Measurements from ENCODE around the gene ZNF587B.
A peak's percentile ranks its signal among the peaks of the same experiment; 100 is the strongest.
"Not testable (repeated sequence)": the region's sequence is repeated elsewhere in the genome, so short reads cannot be mapped to it uniquely, and the experiment has no call there.

The ZNF587B gene

DNA sequence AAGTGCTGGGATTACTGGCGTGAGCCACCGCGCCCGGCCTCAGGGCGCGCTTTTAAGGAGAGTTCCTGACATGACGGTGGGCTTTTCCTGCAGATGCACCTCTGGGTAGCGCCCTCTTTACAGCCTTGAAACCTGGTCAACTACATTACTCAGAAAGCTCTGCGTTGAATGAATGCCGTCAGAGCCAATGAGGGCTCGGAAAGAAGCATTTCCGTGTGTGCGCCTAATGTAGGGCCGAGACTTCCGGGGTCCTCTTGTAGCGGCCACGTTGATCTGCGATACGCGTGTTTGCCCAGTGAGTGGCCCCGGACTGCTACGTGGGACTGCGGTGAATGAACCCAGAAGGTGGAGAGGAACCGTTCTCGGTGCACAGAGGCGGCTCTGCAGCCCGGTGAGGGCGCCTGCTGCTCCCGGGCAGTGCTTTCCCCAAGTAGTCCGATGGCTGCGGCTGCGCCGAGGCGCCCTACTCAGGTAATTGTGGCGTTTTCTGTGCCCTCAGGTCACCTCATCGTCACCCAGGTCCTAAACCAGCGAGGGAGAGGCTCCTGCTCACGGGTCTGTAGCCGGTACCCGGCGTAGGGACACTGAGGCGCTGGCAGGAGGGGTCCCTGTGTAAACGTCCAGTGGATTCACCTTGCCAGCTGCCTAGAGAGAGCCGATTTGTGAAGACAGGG lies 10.5 kb upstream of the ZNF587B start:
- peak; percentile 84 for DNase-seq (ENCODE audit: low spot score)

DNA sequence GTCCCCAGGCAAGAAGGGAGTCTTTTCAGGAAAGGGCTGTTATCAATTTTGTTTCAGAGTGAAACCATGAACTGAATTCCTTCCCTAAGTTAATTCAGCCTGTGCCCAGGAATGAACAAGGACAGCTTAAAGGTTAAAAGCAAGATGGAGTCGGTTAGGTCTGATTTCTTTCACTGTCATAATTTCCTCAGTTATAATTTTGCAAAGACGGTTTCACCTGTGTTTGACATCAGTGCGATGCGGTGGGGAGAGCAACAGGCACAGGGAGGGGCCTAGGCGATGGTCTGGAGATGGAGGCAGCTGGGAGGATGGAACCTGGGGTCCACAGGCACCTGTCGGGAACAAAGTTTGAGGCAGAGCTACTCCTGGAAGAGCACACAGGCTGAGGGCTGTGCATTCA lies 9.5 kb upstream of the ZNF587B start:
- no peak for DNase-seq (ENCODE audit: low spot score)

DNA sequence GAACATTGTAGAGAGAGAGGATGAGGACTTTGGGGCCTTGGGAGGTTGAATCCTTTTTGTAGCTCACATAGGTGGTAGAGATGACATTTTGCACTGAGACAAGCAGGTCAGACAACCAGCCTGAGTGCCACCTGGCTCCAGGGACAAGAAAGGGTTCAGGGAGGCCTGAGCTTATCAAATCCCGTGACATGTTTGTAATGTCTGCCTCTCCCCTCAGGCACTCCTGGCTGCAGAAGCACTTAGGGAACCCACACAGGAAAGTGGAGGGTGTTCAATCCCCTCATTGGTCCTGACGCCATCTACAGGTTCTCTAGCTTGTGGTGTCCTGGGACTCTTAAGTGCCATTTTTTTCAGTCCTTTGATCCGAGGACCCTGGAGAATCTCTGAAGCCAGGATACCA lies 9.0 kb upstream of the ZNF587B start:
- not testable (repeated sequence) for DNase-seq (ENCODE audit: low spot score)

DNA sequence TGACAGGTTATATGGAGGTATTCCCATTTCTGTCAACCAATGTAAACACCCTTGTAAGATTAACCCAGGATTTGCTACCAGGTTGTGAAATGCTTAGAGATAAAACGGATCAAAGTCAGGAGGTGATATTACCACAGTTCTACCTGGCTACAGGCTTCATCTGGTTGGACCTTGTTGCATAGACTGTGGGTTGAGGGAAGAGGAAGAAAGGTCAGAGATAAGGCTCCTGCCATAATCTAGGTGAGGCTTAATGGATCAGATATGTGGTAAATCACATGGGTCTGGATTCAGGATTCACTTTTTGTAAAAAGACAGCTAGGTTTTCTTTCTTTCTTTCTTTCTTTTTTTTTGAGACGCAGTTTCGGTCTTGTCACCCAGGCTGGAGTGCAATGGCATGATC lies 8.6 kb upstream of the ZNF587B start:
- DNase-seq (ENCODE audit: low spot score), result not testable (repeated sequence)

DNA sequence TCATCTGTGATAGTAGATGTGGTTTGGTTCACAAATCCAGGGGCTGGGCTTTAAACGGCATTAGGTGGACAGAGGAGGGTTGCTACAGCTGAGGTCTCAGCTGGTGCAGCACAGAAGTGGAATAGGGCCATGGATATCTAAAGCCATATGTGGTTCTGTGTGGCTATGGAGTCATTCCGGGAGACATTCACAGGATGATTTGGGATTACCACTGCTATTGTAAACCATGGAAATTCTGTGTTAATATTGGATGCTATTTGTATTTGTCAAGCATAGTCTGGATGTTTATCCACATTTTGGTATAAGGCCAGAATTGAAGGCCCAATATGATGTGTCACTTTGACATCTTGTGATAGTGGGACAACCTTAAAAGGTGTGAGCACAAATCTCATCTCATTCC lies 6.9 kb upstream of the ZNF587B start:
- not testable (repeated sequence) for DNase-seq (ENCODE audit: low spot score)

DNA sequence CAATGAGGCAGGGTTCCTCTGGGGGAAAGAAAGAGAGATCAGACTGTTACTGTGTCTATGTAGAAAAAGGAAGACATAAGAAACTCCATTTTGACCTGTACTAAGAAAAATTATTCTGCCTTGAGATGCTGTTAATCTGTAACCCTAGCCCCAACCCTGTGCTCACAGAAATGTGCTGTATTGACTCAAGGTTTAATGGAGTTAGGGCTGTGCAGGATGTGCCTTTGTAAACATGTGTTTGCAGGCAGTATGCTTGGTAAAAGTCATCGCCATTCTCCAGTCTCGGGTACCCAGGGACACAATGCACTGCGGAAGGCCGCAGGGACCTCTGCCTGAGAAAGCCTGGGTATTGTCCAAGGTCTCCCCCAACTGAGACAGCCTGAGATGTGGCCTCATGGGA lies 6.5 kb upstream of the ZNF587B start:
- not testable (repeated sequence) for DNase-seq (ENCODE audit: low spot score)

DNA sequence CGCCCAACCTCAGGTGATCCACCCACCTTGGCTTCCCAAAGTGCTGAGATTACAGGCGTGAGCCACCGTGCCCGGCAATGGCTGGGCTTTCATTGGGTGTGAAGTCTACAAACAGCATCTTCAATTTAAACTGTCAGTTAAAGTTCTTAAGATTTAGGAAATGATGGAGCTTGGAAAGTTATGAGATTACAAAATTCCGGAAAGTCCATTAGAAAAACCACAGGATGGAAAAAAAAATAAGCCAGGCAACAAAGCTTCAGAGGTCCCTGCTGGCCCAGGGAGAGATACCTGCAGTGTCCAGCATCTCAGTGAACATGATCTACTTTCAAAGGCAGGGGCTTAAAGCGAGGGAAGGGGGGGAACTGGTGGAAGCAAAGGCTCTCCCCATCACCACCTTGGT lies 4.6 kb upstream of the ZNF587B start:
- DNase-seq (ENCODE audit: low spot score), result no peak

DNA sequence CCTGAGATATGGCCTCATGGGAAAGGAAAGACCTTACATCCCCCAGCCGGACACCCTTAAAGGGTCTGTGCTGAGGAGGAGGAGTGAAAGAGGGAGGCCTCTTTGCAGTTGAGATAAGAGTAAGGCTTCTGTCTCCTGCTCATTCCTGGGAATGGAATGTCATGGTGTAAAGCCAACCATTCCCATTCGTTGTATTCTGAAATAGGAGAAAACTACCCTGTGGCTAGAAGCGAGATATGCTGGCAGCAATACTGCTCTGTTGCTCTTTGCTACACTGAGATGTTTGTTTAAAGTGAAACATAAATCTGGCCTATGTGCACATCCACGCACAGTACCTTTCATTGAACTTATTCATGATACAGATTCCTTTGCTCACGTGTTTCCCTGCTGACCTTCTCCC lies 783 bp upstream of the ZNF587B start:
- DNase-seq (ENCODE audit: low spot score), result no peak

DNA sequence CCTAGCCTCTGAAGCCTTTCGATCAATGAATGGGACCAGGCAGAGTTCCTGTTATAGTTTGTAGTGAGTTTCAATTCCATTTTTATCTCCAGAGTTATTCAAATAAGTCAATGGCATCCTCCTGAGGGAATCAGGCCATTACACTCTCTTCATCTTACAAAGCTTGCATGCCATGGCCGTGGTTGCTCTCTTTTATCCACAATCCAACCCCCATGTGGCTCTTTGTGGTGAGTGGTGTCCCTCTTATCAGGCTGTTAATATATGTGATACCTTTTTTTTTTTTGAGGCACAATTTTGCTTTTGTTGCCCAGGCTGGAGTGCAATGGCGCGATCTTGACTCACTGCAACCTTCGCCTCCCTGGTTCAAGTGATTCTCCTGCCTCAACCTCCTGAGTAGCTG lies 6.9 kb downstream of the ZNF587B start:
- DNase-seq (ENCODE audit: low spot score), result not testable (repeated sequence)

DNA sequence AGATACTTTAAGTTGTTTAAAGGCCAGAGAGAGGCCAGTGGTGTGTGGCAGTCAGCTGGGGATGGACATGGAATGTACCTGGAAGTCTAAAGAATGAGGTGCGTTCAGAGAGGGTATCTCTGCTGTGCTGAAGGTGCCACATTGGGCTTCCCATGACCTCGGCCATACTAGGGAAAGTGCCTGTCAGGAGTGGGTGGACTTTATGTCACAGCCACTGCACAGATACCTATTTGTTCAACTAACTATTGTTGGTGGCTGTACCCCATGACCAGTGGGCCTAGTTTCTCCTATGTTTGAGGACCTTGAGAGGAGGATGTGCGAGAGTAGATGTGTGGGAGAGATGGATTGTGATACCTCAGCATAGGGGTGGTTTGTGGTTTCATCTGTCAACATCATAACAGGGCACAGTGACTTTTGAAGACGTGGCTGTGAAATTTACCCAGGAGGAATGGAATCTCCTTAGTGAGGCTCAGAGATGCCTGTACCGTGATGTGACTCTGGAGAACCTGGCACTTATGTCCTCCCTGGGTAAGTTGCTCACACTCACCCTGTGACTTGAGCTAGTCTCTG lies 8.6 kb downstream of the ZNF587B start:
- not testable (repeated sequence) for DNase-seq (ENCODE audit: low spot score)

DNA sequence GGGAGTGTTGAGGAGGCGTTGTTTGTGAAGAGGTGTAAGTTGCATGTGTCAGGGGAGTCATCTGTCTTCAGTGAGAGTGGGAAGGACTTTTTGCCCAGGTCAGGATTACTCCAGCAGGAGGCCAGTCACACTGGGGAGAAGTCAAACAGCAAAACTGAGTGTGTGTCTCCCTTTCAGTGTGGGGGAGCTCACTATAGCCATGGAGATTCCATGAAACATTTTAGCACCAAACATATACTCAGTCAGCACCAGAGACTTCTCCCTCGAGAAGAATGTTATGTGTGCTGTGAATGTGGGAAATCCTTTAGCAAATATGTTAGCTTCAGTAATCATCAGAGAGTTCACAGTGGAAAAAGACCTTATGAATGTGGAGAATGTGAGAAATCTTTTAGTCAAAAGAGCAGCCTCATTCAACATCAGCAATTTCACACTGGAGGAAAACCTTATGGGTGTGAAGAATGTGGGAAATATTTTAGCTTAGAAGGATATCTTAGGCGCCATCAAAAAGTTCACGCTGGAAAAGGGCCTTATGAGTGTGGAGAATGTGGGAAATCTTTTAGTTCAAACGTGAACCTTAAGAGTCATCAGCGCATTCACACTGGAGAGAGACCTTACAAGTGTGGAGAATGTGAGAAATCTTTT lies 11.1 kb downstream of the ZNF587B start:
- DNase-seq (ENCODE audit: low spot score), result no peak

DNA sequence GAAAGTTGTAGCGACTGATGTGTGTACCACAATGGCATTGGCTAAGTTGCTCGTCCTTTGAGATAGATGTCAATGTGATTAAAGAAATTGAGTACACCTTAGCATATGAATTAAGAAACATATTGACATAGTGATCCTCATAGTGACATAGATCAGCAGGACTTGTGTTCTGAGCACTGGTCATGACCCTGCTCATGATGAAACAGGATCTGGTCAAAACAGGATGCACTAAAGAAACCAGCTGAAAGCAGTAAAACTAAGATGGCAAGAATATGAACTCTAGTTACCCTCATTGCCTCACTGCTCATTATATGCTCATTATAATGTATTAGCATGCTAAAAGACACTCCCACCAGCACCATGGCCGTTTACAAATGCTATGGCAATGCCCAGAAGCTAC lies 17.1 kb downstream of the ZNF587B start:
- not testable (repeated sequence) for DNase-seq (ENCODE audit: low spot score)

DNA sequence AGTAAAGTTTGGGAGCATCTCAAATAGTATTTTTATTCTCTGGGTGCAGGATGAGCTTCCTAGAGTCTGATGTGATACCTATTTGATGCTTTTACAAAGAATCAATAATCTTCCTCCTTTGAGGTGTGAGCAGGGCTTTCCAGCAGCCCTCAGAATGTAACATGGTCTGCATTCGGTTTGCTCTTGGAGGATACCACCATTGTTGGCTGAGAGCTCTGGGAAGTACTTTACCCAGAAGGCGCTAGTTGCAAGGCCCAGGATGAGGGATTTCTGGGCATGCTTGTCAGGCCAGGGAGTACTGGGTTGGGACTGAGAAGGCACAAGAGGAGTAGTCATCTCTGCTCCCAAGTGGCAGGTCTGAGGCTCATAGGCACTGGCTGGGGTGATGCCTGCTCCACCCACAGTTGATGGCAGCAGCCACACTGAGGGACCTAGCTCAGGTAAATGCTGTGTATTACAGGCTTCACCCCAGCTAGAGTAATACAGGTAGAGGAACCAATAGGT lies 19.1 kb downstream of the ZNF587B start:
- not testable (repeated sequence) for DNase-seq (ENCODE audit: low spot score)

DNA sequence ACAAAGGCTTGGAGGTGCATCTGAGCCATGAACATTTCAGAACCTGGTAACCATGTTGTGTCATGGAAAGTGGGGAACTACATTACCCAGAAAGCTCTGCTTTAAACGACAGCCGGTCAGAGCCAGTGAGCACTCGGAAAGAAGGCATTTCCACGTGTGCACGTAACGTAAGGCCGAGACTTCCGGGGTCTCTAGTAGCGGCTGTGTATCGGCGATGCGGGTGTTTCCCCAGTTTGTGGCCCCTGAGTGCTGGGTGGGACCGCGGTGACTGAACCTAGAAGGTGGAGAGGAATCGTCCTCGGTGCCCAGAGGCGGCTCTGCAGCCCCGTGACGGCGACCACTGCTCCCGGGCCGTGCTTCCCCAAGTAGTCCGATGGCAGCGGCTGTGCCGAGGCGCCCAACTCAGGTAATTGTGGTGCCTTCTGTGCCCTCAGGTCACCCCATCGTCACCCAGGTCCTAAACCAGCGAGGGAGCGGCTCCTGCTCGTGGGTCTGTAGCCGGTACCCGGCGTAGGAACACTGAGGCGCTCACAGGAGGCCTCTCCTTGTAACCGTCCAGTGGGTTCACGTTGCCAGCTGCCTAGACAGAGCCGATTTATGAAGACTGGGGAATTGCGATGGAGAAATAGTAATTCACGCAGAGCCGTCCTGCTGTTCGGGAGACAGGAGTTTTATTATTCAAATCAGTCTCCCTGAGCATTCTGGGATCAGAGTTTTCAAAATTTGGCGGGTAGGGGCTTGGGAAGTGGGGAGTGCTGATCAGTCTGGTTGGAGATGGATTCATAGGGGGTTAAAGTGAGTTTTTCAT lies 19.8 kb downstream of the ZNF587B start, which contains the start of gene ZNF587:
Gene ZNF587 (plus strand): TSS at position 194 of the 808 bp plus-strand sequence. CDS start 180 bp downstream, at position 374.
- DNase-seq (ENCODE audit: low spot score), result peak; percentile 84

DNA sequence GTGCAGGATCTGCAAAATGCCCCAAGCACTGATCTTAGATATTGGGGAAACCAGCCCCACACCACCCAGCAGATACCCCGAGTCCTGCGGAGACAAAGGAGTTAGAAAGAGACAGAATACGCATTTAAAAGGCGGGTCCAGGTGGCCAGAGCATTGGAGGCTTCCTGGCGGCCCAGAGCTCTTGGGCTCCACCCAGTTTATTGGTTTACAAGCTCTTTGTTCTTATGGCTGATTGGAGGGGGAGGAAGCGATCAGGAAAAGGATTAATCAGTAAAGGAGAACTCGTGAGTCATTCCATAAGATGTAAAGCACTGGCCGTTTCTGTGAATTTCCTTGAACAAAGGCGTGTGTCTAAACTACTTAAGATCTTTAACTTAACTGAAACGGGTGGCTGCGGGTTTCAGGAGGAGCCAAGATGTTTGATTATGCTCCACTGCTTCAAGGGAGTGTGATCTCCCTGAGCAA lies 20.5 kb downstream of the ZNF587B start:
- DNase-seq (ENCODE audit: low spot score), result peak; percentile 5

DNA sequence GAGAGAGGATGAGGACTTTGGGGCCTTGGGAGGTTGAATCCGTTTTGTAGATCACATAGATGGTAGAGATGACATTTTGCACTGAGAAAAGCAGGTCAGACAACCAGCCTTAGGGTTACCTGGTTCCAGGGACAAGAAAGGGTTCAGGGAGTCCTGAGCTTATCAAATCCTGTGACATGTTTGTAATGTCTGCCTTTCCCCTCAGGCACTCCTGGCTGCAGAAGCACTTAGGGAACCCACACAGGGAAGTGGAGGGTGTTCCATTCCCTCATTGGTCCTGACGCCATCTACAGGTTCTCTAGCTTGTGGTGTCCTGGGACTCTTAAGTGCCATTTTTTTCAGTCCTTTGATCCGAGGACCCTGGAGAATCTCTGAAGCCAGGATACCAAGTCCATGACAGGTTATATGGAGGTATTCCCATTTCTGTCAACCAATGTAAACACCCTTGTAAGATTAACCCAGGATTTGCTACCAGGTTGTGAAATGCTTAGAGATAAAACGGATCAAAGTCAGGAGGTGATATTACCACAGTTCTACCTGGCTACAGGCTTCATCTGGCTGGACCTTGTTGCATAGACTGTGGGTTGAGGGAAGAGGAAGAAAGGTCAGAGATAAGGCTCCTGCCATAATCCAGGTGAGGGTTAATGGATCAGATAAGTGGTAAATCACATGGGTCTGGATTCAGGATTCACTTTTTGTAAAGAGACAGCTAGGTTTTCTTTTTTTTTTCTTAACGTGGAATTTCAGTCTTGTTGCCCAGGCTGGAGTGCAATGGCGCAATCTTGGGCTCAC lies 21.9 kb downstream of the ZNF587B start:
- not testable (repeated sequence) for DNase-seq (ENCODE audit: low spot score)

DNA sequence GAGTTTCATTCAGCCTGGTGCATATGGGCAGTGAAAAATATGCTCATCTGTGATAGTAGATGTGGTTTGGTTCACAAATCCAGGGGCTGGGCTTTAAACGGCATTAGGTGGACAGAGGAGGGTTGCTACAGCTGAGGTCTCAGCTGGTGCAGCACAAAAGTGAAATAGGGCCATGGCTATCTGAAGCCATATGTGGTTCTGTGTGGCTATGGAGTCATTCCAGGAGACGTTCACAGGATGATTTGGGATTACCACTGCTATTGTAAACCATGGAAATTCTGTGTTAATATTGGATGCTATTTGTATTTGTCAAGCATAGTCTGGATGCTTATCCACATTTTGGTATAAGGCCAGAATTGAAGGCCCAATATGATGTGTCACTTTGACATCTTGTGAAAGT lies 24.0 kb downstream of the ZNF587B start:
- not testable (repeated sequence) for DNase-seq (ENCODE audit: low spot score)

DNA sequence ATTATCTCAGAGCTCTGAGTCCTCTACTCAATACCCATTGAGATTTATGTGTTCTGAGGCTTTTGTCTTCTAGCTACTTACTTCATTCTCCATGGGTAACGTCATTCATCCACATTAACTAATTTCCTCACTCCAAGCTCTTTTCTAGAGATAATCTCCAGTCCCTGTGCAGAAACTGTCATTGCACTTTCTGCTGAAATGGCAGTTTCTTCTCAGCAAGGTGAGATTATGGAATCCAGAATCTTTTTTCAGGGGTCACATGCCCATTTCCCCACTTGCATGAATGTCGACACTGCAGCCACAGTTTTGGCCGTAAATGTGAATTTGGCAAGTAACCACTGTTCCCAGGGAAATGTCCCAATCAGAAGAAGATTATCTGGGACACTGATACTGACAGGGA lies 32.3 kb downstream of the ZNF587B start:
- DNase-seq (ENCODE audit: low spot score), result not testable (repeated sequence)

DNA sequence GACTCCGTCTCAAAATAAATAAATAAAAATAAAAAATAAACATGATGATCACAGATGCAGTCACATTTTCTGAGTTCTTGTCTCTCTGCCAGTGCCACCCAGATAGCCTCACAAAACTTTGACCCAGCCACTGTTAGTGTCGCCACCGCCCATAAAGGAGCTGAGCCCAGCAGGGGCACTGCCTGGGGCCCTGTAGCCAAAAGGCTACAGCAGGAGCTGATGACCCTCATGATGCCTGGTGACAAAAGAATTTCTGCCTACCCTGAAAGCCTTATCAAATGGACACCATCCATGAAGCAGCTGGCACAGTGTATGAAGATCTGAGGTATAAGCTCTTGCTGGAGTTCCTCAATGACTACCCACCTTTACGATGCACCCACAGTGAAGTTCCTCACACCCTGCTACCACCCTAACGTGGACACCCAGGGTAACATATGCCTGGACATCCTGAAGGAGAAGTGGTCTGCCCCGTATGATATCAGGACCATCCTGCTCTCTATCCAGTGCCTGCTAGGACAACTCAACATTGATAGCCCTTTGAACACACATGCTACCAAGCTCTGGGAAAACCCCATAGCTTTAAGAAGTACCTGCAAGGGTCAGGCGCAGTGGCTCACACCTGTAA lies 37.9 kb downstream of the ZNF587B start:
- DNase-seq (ENCODE audit: low spot score), result no peak

DNA sequence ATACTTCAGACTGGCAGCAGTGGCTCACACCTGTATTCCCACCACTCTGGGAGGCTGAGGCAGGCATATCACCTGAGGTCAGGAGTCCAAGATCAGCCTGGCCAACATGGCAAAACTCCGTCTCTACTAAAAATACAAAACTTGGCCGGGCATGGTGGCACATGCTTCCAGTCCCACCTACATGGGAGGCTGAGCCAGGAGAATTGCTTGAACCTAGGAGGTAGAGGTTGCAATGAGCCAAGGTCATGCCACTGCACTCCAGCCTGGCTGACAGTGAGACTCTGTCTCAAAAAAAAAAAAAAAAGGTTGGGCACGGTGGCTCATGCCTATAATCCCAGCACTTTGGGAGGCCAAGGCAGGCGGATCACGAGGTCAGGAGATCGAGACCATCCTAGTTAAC lies 39.6 kb downstream of the ZNF587B start:
- not testable (repeated sequence) for DNase-seq (ENCODE audit: low spot score)

DNA sequence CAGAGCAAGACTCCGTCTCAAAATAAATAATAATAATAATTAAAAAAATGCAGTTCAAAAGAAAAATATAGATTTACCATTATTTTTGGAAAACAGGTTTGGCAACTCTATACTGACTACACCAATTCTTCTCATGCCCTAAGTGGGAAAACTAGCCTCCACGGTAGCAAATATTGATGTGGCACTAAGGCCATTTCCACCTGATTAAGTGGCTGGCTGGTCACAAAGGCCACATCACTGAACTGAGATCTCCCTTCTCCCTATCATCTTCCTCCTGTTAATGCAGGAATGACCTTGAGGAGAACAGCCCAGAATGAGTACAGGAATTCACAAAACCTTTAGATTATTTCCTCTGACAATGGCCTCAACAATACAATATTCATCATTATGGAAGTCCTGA lies 40.1 kb downstream of the ZNF587B start:
- no peak for DNase-seq (ENCODE audit: low spot score)

All from hematopoietic multipotent progenitor cell treated with erythropoietin and hydrocortisone succinate and interleukin-3 and kit ligand, for 15 days (in vitro differentiated cells).